NOMO-1 (cell line): Measurements from ENCODE around the gene DTNBP1.

Experiments used
- DNase-seq, 2 experiments: peaks; one replicate each; lab custom pipeline; 2025; ENCODE audit not compliant: unreplicated experiment in 2 of 2; lab: John Stamatoyannopoulos, UW

Gene DTNBP1

DNA sequence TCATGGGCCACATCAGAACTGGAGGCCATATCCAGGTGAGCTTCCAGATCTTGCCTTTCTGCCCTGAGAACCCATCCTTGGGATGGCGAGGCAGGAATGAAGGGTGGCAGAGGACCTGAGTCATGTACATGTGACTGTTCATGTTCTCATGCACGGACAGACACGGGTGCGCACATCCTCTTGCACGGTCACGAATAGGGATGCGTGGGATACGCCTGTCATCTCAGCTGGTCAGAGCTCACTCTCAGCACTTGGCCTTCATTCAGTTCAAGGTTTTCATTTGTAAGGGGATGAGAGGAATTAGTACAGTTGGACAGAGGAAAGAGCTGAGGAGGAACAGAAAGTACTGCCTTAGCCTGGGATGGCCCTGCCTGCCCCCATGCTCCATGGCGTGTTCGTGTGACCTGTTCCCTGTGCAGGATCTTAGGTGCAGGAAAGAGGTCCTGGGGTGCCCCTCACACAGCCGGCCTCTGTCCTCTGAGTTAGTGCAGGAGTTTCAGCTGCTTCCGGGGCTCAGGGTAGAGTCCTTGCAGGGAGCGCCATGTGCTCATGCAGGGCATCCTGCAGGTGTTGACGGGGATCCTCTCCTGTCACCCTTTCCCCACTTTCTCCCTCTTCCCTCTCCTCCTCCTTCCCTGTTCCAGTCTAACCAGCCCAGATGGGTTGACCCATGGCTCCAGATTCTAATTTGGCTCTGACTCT, 173.4 kb downstream of the DTNBP1 start:
- DNase-seq = no peak

GRCh38 chr6:15487262-15487661, 175.6 kb downstream of the DTNBP1 start:
- no peak for DNase-seq

DNA sequence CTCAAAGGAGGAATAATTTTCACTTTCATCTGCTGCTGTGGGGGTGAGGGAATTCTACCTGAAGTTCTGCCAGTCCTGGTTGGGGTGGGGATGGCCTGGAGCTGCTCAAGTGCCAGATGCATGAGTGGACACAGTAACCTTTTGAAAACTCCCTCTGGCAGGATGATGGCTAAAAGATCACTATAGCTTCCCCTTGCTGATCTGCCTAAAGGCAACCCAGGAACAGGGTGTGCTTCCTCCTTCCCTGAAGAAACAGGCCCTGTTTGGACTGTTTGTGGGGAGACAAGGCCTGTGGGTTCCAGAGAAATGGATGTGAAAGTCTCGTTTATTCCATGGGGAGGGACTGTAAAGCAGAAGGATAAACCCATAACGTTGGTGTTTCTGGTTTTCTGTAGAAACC, 176.9 kb downstream of the DTNBP1 start:
- no peak for DNase-seq

DNA sequence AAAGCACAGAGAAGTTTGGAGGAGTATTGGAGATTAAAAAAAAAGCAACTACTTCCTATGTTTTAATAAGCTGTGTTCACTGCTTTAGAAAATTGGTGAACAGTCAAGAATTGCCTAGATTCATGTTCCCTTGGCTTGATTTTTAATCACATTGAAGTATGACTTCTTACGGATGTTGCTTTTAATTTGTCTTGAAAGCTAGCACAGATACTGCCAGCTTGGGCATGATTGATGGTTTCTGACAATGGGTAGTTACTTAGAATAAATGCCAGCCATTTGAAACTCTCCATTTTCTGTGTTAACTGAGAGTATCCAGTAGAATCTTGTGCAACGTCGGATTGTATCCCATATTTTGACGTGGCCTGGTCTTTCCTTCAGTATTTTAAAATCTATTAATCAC, 178.0 kb downstream of the DTNBP1 start:
- no peak for DNase-seq

- DNase-seq = no peak
Measured at GRCh38 chr6:15484140-15484539, 178.7 kb downstream of the DTNBP1 start.

GRCh38 chr6:15483060-15483459, 179.8 kb downstream of the DTNBP1 start:
- no peak for DNase-seq

- no peak for DNase-seq
Measured at GRCh38 chr6:15481390-15482291, 181.2 kb downstream of the DTNBP1 start.

DNA sequence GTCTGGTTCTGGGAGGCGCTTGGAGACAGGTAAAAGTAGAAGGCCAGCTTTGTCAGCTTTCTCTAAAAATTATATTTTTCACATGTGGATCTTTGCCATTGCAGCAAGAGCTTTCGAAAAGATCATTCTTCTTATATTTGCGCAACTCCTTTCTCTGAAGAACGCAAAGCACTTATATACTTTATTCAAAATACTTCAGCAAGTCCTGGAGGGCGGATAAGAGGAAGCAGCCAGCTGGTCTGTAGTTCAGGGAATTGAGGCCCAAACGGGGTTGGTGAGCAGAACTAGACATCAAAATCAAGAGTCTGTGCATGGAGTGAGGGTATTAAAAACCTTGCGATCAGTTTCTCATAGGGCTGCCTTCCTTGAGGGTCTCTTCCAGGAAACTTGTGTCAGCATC, 182.3 kb downstream of the DTNBP1 start:
- peak; percentile 31 to 32 for DNase-seq

GRCh38 chr6:15479761-15480160, 183.1 kb downstream of the DTNBP1 start:
- no peak for DNase-seq

DNA sequence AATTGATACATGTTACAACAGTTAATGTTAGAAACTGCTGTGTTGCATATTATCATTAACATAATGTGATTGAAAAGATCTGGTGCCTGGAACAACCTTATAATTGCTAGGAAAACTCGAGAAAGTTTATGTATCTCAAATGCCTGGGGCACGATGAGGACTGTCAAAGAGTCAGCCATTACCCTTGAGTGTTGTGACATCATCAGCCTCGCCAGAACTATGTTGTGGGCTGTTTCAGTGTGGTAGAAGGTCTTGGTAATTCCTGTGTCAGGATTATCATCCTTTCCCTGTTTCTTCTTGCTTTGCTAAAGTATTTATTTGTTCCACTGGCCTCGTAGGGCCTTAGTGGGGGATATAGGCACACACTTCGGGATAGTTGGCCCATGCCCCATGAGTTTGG, 185.1 kb downstream of the DTNBP1 start:
- DNase-seq = no peak

DNA sequence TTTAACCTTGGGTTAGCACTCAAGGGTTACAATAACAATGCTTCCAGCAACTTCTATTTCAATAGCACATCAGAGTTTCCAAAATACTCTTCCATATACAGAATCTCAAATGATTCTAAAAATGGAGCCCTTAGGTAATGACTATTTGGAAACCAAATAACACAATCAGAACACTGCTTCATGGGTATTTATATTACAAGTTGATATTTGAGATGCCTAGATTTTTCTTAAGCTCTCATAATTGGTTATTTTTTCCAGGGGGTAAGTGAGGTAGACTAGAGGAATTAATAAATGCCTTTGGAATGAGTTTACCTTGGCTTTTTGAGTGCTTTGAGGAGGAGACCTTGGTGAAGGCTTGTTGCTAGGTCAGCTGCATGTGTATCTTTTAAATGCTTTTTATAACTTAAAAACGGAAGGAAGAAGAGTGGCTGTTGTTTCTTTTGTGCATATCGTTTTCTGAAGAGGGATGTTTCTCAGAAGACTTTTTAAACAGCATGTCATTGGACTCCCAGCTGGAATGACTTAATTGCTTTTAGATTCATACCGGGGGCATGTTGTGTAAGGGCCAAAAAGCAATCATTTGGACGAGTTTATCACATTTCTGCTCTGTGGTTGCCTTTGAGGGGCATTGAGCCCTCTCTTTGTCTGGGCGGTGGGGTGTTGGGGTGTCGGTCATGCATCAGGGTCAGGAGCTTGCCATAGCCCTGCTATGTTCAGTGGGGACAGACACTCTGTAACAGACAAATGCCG, 186.0 kb downstream of the DTNBP1 start:
- DNase-seq = no peak

GRCh38 chr6:15475872-15476271, 187.0 kb downstream of the DTNBP1 start:
- no peak for DNase-seq

- no peak for DNase-seq
Measured at GRCh38 chr6:15475261-15475660, 187.6 kb downstream of the DTNBP1 start.

DNA sequence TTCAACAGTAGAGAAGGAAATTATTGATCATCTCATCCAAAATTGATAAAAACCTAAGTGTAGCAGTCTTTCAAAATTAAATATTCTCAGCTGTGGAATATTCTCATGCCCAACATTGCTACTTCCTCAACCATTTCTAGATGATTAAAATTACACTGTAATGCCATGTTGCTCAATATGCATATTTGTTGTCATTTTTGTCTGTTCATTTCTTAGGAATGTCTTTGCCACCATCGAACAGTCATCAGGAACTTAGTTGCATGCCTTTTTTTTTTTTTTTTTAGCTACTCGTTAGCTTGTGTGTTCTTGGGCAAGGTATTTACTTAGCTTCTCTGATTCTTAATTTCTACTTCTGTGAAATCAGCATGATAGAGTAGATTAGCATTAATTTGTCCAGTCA, 188.6 kb downstream of the DTNBP1 start:
- DNase-seq = no peak

- no peak for DNase-seq
Measured at GRCh38 chr6:15473741-15474161, 189.1 kb downstream of the DTNBP1 start.

DNA sequence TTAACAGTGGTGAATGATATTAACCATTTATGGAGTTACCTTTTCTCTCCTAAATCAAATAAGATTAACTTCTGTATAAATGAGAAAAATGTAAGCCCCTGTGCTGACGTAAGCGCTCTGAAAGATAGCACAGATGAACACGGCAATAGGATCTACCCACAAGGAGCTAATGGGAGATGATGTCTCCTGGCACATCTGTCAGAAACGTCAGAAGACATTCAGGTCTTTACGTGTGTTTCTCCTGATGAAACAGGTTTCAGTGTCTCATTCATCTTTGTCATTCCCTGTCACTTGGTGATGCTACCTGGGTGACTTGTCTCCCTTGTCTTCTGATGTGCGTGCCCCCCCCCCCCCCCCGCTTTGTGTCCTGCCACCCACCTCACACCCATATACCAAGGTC, 189.7 kb downstream of the DTNBP1 start:
- no peak for DNase-seq
